Medulla oblongata (tissue), 1 donor: ENCODE results near the gene MATK.

ENCODE experiments used
- DNase-seq: peaks from one replicate; pipeline ENCODE4 v3.0.0-alpha.2; 2015; ENCODE audit errors: extremely low spot score

Gene MATK

GRCh38 chr19:3790209-3790734, 4.1 kb upstream of the MATK start:
- DNase-seq = no peak

GRCh38 chr19:3788996-3789778, 3.0 kb upstream of the MATK start:
- no peak for DNase-seq

GRCh38 chr19:3785451-3785937, 687 bp downstream of the MATK start:
- DNase-seq = no peak

DNA sequence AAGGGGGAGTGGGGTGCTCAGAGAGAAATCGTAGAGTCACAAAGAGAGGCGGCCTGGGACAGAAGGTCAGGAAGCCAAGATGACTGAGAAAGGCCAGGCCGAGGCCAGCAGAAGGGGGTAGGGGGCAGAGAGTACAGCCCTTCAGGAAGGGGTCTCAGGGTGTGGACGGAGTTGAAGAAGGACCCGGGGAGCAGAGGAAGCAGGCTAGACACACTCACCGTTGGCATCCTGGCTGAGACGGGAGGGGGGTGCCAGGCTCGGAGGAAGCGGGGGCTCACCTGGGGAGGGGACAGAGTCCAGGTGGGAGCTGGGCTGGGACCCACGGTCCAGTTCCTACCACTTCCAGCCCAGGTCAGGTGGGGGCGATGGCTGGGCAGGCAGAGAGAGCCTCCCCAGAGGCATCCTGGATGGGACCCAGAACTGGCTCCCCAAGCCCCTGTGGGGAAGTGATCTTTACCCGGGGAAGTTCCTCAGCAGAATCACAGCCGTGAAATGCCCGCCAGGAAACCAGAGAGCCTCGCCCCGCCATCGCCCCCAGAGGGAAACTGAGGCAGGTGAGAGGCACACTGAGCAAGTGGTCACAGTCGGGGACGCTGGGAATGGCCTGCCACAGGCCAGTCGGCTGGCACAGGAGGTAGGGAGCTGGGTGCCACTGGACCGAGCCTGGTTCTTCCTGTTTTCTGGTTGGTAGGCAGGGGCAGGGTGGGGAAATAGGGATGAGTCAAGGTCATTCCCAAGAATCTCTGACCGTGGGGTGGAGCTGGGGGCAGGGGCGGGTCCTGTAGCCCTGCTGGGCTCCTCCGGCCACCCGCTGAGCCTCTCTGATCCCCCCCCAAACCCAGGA, 1.4 kb downstream of the MATK start:
- DNase-seq = no peak

GRCh38 chr19:3783660-3784584, 2.3 kb downstream of the MATK start:
- DNase-seq = no peak

- no peak for DNase-seq
These were observed 3.3 kb downstream of the MATK start for GRCh38 chr19:3782903-3783302.

DNA sequence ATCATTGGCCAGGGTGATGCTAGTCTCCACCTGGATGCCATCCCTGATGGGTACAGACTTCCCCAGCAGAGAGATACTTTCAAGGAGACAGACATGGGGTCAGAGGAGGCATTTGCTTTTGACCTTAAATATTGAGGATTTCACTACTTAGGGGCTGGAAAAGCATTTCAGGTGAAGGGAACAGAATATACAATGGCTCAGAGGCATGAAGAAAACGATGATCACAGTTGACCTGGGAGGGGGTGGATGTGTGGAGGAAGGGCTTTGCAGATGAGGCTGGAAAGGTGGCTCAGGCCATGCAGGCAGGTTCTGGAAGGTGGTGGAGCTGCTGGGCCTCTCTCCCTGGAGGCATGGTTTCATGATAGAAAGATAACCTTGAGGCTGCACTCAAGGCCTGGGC, 3.9 kb downstream of the MATK start:
- no peak for DNase-seq

DNA sequence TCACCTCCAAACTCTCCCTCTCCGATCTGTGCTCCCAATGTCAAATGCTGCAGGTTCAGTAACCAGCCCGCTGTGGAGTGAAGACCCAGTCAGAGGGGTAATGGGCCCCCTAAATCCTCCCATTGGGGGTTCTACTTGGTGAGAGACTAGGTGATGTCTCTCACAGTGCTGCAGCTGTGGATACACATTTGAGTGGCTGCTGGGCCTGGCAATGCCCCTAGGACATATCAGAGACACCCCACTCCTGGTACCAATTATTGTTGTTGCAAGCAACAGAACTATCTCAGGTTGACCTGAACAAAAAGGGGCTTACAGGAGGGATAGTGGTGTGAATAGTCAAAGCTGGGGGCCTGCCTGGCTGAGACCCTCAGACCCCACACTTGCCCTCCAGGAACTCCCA, 4.6 kb downstream of the MATK start:
- DNase-seq = no peak

DNA sequence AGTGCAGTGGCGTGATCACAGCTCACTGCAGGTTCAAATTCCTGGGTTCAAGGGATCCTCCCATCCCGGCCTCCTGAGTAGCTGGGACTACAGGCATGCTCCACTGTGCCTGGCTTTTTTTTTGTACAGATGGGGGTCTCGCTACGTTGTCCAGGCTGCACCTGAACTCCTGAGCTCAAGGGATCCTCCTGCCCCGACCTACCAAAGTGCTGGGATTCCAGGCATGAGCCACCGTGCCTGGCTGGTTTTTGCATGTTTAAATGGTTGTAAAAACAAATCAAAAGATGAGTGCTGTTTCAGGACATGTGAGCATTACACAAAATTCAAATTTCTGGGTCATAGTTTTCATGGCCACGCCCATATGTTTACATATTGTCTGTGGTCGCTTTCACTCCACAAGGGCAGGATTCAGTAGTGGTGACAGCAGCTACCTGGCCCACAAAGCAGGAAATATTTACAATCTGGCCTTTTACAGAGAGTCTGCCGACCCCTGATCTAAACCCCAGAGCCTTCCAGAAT, 5.3 kb downstream of the MATK start:
- no peak for DNase-seq

DNA sequence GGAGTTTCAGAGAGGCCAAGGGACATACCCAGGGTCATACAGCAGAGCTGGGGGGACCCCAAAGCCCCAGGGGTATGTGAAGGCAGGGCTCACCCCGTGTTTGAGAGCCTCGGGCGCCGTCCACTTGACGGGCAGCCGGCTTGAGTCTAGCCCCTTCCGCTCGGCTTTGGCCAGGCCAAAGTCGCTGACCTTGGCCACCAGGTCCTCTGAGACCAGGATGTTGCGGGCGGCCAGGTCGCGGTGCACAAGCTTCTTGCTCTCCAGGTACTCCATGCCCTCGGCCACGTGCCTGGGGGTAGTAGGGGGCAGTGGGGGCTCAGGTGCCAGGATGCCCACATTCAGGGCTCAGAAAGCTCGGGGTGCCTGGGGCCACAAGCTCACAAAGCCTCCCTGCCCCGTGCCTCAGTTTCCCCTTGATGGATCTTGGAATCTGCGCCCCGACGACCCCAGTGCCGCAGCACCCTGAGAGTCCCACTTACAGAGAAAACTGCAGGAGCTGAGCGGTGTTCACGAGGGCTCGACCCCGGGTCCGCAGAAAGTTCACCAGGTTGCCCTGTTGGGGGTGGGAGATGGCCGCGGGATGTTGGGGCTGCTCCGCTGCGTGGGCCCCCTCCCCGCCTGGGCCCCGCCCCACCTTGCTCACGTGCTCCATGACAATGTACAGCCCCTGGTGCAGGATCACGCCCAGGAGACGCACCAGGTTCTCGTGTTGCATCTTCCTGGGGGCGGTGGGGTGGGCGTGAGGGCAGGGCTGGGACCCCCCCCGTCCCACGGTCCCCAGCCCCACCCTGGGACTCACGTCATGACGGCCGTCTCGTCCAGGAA, 7.1 kb downstream of the MATK start:
- no peak for DNase-seq

DNA sequence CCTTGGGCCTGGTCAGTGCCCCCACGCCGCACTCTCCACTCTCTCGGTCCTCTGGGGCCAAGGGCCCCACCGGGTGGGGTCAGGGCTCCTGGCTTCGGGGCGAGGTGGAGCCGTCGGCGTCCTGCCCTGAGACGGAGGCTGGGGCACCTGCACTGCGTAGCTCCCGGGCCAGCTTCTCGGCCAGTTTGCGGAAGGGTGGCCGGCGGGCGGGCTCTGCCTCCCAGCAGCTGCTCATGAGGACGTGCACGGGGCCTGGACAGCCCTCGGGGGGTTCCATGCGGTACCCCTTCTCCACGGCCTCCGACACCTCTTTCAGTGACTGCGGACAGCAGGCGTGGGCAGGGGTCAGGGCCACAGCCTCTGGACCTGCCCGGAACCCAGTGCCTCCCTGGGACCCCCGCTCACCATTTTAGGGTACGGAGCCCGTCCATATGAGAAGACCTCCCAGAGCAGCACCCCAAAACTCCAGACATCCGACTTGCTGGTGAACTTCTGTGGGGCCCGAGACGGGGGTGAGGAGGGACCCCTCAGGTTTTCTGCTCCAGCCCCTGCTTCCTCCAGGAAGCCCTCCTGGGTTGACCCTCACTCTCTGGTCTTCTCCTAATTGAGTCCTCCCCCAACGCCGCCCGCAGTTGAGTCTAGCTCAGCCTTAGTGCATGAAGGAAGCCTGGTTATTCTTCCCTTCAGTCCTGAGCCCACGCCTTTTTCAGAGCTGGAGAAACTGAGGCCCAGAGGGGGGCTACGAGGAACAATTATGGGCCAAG, 7.9 kb downstream of the MATK start:
- no peak for DNase-seq

DNA sequence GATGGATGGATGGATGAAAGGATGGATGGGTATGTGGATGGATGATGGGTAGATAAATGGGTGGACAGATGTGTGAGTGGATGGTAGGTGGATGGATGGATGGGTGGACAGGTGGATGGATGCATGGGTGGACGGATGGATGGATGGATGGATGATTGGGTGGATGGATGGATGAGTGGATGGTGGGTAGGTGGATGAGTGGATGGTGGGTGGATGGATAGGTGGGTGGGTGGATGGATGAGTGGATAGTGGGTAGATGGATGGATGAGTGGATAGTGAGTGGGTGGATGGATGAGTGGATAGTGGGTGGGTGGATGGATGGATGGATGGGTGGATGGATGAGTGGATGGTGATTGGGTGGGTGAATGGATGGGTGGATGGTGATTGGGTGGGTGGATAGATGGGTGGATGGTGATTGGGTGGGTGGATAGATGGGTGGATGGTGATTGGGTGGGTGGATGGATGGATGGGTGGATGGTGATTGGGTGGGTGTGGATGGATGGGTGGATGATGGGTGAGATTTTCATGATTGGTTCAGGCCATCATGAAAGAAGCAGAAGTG, 9.6 kb downstream of the MATK start:
- DNase-seq = no peak

GRCh38 chr19:3775831-3776230, 10.3 kb downstream of the MATK start:
- DNase-seq = no peak

DNA sequence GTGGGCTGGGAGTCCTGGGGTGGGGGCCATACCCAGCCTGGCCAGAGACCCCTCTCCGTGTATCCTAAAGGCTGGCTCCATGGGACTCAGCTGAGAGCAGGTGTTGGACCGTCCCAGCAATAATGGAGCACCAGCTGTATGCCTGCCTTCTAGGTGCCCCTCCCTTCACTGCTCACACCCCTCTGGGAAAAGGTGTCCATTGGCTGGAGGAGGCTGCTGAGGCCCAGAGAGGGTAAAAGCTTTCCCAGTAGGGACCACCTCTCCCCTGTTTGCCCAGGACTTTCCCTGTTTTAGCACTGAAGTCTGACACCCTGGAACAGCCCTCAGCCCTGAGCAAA, 10.8 kb downstream of the MATK start:
- DNase-seq = no peak

- no peak for DNase-seq
These were observed 11.4 kb downstream of the MATK start for GRCh38 chr19:3774621-3775373.

DNA sequence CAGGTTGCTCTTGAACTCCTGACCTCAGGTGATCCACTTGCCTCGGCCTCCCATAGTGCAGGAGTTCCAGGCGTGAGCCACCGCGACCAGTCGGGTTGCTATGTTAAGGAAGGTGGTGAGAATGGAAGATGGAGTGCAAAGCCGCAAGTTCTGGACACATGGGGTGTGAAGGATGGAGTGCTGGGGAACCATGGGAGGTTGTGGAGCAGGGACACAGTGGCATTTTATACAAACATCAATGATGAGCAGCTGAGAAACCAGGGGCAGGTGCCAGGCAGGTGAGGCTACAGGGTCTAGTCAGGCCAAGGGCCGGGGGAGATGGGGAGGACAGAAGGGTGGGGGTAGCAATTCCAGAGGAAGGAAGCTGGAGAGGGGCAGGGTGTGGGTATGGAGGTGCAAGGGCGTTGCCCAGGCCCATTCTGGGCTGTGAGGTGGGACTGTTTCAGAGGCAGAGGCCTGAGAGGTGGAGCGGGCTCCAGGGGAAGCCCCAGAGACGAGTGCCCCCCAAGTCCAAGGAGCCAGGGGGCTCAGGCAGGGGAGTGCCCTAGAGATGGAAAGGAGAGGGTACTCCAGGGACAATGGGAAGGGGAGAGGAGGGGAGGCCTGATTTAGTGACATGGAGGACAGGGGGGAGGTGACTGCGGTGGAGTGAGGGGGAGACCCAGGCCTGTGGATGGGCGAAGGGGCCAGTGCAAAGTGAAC, 12.2 kb downstream of the MATK start:
- DNase-seq = no peak

GRCh38 chr19:3771906-3772455, 14.2 kb downstream of the MATK start, which contains the start of gene RAX2:
TSS of gene RAX2 (minus strand) at chr19:3772228. CDS start at chr19:3771742, 486 bp downstream.
- DNase-seq = no peak
